Liver (tissue), 9 donors: ENCODE results near the gene EPHA5. TPM values are rescaled to one million over a fixed set of nuclear protein-coding genes. Genes with fewer than 3 reads are reported as not detected.

Experiments used
- DNase-seq: peaks from one replicate; pipeline ENCODE4 v3.0.0-alpha.2; 2017; ENCODE audit warnings: low spot score
- H3K27ac ChIP-seq, 2 donors: one replicate each; pipeline ENCODE4 v1.7.0; 2013; ENCODE audit warnings: inconsistent platforms in 2 of 2, low read length in 2 of 2, control low read depth in 1 of 2, low read depth in 1 of 2, mild to moderate bottlenecking in 1 of 2
- H3K27me3 ChIP-seq, 4 donors: one replicate each; pipeline versions ENCODE4 v1.6.1 to v1.7.0; 2013; ENCODE audit warnings: low read length in 3 of 4, inconsistent platforms in 1 of 4, mild to moderate bottlenecking in 1 of 4, moderate library complexity in 1 of 4; ENCODE audit not compliant: control insufficient read depth in 4 of 4, insufficient read depth in 4 of 4
- H3K36me3 ChIP-seq, 4 donors: one replicate each; pipeline versions ENCODE4 v1.6.1 to v1.7.0; 2013; ENCODE audit warnings: low read length in 3 of 4, mild to moderate bottlenecking in 3 of 4, low read depth in 1 of 4, moderate library complexity in 1 of 4; ENCODE audit not compliant: control insufficient read depth in 4 of 4, insufficient read depth in 3 of 4
- H3K4me1 ChIP-seq, 4 donors: one replicate each; pipeline versions ENCODE4 v1.6.1 to v1.7.0; 2013; ENCODE audit warnings: low read length in 3 of 4, mild to moderate bottlenecking in 3 of 4, moderate library complexity in 1 of 4; ENCODE audit not compliant: control insufficient read depth in 4 of 4, insufficient read depth in 4 of 4
- H3K4me3 ChIP-seq, 3 donors: one replicate each; pipeline versions ENCODE4 v1.6.1 to v1.7.0; 2013; ENCODE audit warnings: low read length in 3 of 3, control low read depth in 1 of 3, low read depth in 1 of 3, mild to moderate bottlenecking in 1 of 3
- H3K9ac ChIP-seq, 2 donors: one replicate each; pipeline ENCODE4 v1.7.0; 2013; ENCODE audit warnings: low read length in 2 of 2, mild to moderate bottlenecking in 2 of 2, moderate library complexity in 2 of 2, control low read depth in 1 of 2, low read depth in 1 of 2
- H3K9me3 ChIP-seq, 4 donors: one replicate each; pipeline versions ENCODE4 v1.6.1 to v1.7.0; 2013; ENCODE audit warnings: low read length in 3 of 4; ENCODE audit not compliant: control insufficient read depth in 4 of 4
- ATF3 ChIP-seq: IDR thresholded peaks from 2 replicates; pipeline ENCODE4 v1.6.1; 2016; ENCODE audit warnings: antibody characterized with exemption
- EGR1 ChIP-seq, 2 donors: IDR thresholded peaks; 2 replicates each; pipeline ENCODE4 v1.6.1; 2016 to 2018; ENCODE audit warnings: antibody characterized with exemption in 2 of 2, low read depth in 2 of 2
- FOXA2 ChIP-seq: IDR thresholded peaks from 2 replicates; pipeline ENCODE4 v1.6.1; 2016; ENCODE audit warnings: antibody characterized with exemption
- GABPA ChIP-seq, 2 donors: IDR thresholded peaks in 1 of 2; conservative IDR thresholded peaks in 1 of 2; 2 replicates each; pipeline ENCODE4 v1.6.1; 2016; ENCODE audit warnings: antibody characterized with exemption in 2 of 2, mild to moderate bottlenecking in 1 of 2, moderate library complexity in 1 of 2
- HNF4G ChIP-seq: IDR thresholded peaks from 2 replicates; pipeline ENCODE4 v1.6.1; 2016; ENCODE audit warnings: antibody characterized with exemption
- MAX ChIP-seq: IDR thresholded peaks from 2 replicates; pipeline ENCODE4 v1.6.1; 2016; ENCODE audit warnings: antibody characterized with exemption
- RAD21 ChIP-seq, 2 donors: IDR thresholded peaks; 2 replicates each; pipeline ENCODE4 v1.6.1; 2016; ENCODE audit warnings: antibody characterized with exemption in 2 of 2, mild to moderate bottlenecking in 2 of 2
- RXRA ChIP-seq, 2 donors: IDR thresholded peaks; 2 replicates each; pipeline ENCODE4 v1.6.1; 2017 to 2018; ENCODE audit warnings: antibody characterized with exemption in 2 of 2, mild to moderate bottlenecking in 1 of 2
- SP1 ChIP-seq: IDR thresholded peaks from 2 replicates; pipeline ENCODE4 v1.6.1; 2018; ENCODE audit warnings: antibody characterized with exemption, mild to moderate bottlenecking
- TAF1 ChIP-seq: conservative IDR thresholded peaks from 2 replicates; pipeline ENCODE4 v1.6.1; 2016; ENCODE audit warnings: antibody characterized with exemption, mild to moderate bottlenecking
- YY1 ChIP-seq: IDR thresholded peaks from 2 replicates; pipeline ENCODE4 v1.6.1; 2016; ENCODE audit warnings: antibody characterized with exemption, mild to moderate bottlenecking
- ZBTB33 ChIP-seq: IDR thresholded peaks from 2 replicates; pipeline ENCODE4 v1.6.1; 2016; ENCODE audit warnings: antibody characterized with exemption
- WGBS: extraction: QIAGEN DNeasy Blood & Tissue Kit; methylation state at CpG from one replicate; pipeline ENCODE4 v1.1.7; 2013; 5-methylcytosine and 5-hydroxymethylcytosine counted together
- polyA plus RNA-seq, 2 donors: library from polyadenylated mRNA; stranded (reverse) in 1 of 2; unstranded in 1 of 2; fragments of 200-250 nt in 1 of 2; fragments of >200 nt in 1 of 2; fragmentation: Nextera tagmentation in 1 of 2; extraction: Ambion mirVana in 1 of 2; gene quantifications; one replicate each; pipeline versions ENCODE4 v1.2.1 to v1.2.3, GENCODE V29; 2013 to 2015
- total RNA-seq, 2 donors: library from RNA; depleted of rRNA; stranded (reverse); fragments of >200 nt; gene quantifications; one replicate each; pipeline ENCODE4 v1.2.3, GENCODE V29; 2014
- TF ChIP-seq, protein P1 (sequence below): fragments of 150-350 bp; IDR thresholded peaks from 2 replicates; pipeline ENCODE4 v1.5.1; 2017; ENCODE audit warnings: improper control_type of control experiment, low read depth, low read length; ENCODE audit not compliant: missing input control
- donor health status: healthy.
- donor health status: healthy.
- donor health status: healthy.
- donor health status: healthy.
- donor health status: healthy.

EPHA5 gene
- total and polyA plus RNA-seq, 4 donors: not detected

DNA sequence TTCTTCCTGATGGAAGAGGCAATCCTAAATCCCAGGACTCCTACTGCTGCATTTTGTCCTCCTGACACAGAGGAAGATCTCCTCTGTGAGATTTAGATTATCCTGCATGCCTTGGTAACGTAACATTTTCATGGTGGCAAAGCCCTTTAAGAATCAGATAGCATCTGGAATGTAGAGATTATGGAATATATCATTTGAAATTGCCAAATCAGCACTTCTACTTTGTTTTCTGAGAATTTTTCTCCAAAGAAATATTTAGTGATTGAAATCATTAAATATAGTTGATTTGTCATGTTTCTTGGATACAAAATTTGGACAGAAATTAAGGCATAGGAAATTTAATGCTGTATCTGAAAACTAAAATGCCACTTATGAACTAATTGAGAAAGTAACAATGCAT is 326.9 kb downstream of the EPHA5 start:
- Histone ChIP-seq H3K27ac (no peak overlapping the region), H3K9ac (no peak overlapping the region), H3K4me3 (no peak overlapping the region), H3K36me3 (no peaks in the 10 kb centered on the region), H3K9me3 (no peaks in the 10 kb centered on the region), H3K4me1 (no peaks in the 10 kb centered on the region), H3K27me3 (peaks cover 0 to 3% (median 0%) of the 10 kb centered on the region in 4 donors)
- no peak for DNase-seq
- WGBS: 61% methylated on average over 1 of the region's 1 CpG
- TF ChIP-seq YY1 (no peak), HNF4G (no peak), SP1 (no peak)
- TF ChIP-seq, protein P1, sequence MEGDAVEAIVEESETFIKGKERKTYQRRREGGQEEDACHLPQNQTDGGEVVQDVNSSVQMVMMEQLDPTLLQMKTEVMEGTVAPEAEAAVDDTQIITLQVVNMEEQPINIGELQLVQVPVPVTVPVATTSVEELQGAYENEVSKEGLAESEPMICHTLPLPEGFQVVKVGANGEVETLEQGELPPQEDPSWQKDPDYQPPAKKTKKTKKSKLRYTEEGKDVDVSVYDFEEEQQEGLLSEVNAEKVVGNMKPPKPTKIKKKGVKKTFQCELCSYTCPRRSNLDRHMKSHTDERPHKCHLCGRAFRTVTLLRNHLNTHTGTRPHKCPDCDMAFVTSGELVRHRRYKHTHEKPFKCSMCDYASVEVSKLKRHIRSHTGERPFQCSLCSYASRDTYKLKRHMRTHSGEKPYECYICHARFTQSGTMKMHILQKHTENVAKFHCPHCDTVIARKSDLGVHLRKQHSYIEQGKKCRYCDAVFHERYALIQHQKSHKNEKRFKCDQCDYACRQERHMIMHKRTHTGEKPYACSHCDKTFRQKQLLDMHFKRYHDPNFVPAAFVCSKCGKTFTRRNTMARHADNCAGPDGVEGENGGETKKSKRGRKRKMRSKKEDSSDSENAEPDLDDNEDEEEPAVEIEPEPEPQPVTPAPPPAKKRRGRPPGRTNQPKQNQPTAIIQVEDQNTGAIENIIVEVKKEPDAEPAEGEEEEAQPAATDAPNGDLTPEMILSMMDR: no peak

GRCh38 chr4:65341557-65341956 is 328.7 kb downstream of the EPHA5 start:
- peaks cover 0 to 3% (median 0%) of the 10 kb centered on the region in 4 donors for H3K27me3 ChIP-seq
- no peak overlapping the region for H3K4me3 ChIP-seq
- no peaks in the 10 kb centered on the region for H3K4me1 ChIP-seq
- TF ChIP-seq, protein P1: no peak
- no peak for TF ChIP-seq HNF4G
- TF ChIP-seq GABPA (IDR thresholded peaks at IDR 0.05 in 1 of 2, conservative IDR thresholded peaks at IDR 0.05 in 1 of 2): no peak
- TF ChIP-seq YY1: no peak
- no peak for TF ChIP-seq TAF1
- no peak for TF ChIP-seq RXRA (IDR thresholded peaks at IDR 0.05)
- TF ChIP-seq ZBTB33: no peak
- no peak for TF ChIP-seq MAX
- TF ChIP-seq ATF3: no peak
- TF ChIP-seq EGR1 (IDR thresholded peaks at IDR 0.05; ENCODE audit: low read depth in 2 of 2): no peak
- no peak for TF ChIP-seq RAD21 (IDR thresholded peaks at IDR 0.05)
- TF ChIP-seq FOXA2: no peak
- H3K9me3 ChIP-seq: no peaks in the 10 kb centered on the region
- no peak overlapping the region for H3K27ac ChIP-seq
- DNase-seq: no peak
- no peaks in the 10 kb centered on the region for H3K36me3 ChIP-seq
- no peak overlapping the region for H3K9ac ChIP-seq
